Subcutaneous adipose tissue (tissue), 4 donors: Measurements from ENCODE around the gene TIMP3. TPM values are rescaled to one million over a fixed set of nuclear protein-coding genes. Genes with fewer than 3 reads are reported as not detected.

Experiments used
- total RNA-seq, 4 donors: library from RNA; depleted of rRNA; stranded (reverse); fragments of >200 nt; gene quantifications; one replicate each; pipeline ENCODE4 v1.1.0, GENCODE V29; 2016
- TF ChIP-seq, protein P1 (sequence below): fragments of 450-650 bp; IDR thresholded peaks from one replicate; pipeline ENCODE4 v1.5.1; 2016; ENCODE audit warnings: low read depth, mild to moderate bottlenecking, control low read depth, antibody characterized with exemption, moderate library complexity

The TIMP3 gene
- total RNA-seq, 4 donors from 2014 or later = 273 to 1,550 (median 1,225) TPM

GRCh38 chr22:32836280-32837123 is 35.0 kb downstream of the TIMP3 start:
- TF ChIP-seq, protein P1, sequence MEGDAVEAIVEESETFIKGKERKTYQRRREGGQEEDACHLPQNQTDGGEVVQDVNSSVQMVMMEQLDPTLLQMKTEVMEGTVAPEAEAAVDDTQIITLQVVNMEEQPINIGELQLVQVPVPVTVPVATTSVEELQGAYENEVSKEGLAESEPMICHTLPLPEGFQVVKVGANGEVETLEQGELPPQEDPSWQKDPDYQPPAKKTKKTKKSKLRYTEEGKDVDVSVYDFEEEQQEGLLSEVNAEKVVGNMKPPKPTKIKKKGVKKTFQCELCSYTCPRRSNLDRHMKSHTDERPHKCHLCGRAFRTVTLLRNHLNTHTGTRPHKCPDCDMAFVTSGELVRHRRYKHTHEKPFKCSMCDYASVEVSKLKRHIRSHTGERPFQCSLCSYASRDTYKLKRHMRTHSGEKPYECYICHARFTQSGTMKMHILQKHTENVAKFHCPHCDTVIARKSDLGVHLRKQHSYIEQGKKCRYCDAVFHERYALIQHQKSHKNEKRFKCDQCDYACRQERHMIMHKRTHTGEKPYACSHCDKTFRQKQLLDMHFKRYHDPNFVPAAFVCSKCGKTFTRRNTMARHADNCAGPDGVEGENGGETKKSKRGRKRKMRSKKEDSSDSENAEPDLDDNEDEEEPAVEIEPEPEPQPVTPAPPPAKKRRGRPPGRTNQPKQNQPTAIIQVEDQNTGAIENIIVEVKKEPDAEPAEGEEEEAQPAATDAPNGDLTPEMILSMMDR = no peak

- TF ChIP-seq, protein P1 = no peak
Observed at GRCh38 chr22:32837142-32837541, 35.6 kb downstream of the TIMP3 start.

DNA sequence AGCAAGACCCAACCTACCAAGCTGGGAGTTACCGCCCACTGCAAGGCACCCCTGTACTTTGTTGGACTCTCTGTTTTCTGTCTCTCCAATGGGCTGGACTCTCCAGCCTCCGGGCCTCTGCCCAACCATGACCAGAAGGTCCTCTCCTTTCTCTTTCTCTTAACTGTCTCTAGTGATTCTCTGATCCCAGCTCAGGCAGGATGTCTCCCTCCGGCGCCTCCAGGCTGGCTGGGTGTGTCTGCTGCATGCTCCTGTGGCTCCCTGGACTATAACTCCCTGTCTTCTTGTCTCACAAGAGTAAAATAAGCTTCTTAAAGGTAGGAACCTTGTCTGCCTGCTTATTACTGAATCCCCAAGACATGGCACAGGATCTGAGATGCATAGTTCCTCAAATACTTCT is 36.3 kb downstream of the TIMP3 start:
- TF ChIP-seq, protein P1 = no peak

DNA sequence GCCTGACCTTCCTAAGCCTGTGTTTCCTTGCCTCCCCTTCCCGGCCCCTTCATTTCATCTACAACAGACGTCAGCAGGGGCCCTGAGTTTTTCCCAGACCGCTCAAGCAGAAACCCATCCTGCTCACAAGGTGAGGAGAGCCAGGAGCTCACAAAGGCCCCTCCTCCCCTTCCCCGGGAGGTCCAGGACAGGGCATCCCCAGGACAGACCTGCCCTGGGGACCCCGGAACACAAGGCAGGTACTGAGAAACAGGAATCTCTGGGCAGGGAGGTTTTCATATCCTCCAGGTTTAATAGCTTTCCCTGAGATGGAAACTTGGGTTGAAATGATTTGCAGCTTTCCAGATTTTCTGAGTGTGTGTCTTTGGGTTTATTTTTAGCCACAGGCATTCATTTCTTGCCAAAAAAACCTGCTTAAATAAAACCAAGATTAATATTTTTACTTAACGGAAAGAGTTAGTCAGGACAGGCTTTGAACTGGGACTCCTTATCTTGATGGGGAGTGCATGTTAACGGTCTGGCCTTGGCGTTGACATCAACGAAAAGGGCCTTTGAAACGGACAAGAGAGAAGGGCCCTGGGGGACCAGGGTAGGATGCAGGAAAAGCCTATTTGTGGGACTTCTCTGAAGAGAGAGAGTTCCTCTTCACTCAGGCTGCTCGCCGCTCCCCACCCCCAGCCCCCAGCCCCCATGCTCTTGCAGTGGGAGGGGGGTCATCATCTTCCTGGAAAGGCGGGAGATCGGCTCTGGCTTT is 38.5 kb downstream of the TIMP3 start:
- TF ChIP-seq, protein P1 = no peak

DNA sequence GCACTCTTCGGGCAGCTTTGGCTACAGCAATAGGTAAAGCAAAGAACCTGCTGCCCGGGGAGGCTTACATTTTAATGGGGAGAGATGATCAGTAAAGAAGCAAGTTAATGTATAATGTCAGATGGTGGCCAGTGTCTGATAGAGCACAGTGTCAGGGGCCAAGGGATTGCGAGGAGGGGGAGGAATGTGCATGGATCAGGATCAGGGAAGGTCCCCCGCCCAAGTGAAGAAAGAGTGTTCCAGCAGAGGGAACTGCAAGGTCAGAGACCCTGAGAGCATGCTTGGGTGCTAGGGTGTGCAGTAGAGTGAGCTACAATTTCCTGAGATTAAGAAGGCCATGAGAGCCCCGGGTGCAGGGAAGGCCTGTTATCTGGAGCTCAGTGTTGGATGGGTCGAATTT is 39.7 kb downstream of the TIMP3 start:
- TF ChIP-seq, protein P1 = no peak

GRCh38 chr22:32842486-32842885 is 41.0 kb downstream of the TIMP3 start:
- TF ChIP-seq, protein P1 = no peak

- TF ChIP-seq, protein P1 = no peak
Observed at GRCh38 chr22:32843300-32843699, 41.8 kb downstream of the TIMP3 start.
